Measurements from ENCODE around the gene PCBP4.

DNA sequence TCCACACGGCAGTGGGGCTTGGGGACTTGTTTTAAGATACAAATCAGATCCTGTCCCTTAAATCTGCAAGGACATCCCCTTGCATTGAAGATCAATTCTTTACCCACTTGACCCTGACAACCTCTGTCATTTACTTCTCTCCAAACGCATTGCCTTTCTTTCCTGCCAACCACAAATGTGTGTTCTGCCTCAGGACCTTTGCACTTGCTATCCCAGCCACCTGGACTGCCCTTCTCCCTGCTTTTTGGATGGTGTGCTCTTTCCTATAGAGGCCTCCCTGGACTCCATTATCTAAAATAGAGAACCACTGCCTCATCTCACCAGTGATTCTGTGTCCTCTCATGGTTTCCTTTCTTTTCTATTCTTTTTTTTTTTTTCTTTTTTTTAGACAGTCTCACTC is 29.9 kb upstream of the PCBP4 start:
- TF ChIP-seq, protein P1, sequence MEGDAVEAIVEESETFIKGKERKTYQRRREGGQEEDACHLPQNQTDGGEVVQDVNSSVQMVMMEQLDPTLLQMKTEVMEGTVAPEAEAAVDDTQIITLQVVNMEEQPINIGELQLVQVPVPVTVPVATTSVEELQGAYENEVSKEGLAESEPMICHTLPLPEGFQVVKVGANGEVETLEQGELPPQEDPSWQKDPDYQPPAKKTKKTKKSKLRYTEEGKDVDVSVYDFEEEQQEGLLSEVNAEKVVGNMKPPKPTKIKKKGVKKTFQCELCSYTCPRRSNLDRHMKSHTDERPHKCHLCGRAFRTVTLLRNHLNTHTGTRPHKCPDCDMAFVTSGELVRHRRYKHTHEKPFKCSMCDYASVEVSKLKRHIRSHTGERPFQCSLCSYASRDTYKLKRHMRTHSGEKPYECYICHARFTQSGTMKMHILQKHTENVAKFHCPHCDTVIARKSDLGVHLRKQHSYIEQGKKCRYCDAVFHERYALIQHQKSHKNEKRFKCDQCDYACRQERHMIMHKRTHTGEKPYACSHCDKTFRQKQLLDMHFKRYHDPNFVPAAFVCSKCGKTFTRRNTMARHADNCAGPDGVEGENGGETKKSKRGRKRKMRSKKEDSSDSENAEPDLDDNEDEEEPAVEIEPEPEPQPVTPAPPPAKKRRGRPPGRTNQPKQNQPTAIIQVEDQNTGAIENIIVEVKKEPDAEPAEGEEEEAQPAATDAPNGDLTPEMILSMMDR (IDR thresholded peaks at IDR 0.05) = no peak
- TF ChIP-seq POLR2A (IDR thresholded peaks at IDR 0.05) = no peak

Measured in body of pancreas (tissue), 4 donors.